BLaER1 treated with 17β-estradiol and CSF1 and Interleukin-3, amounts not matched to agents 10 nM and 100 nM (cell line): Measurements from ENCODE around the gene STXBP4.

Source experiments
- H3K27ac ChIP-seq, 11 experiments: shearing (Covaris generic); formaldehyde crosslinking; 2 replicates each; pipeline ENCODE4 v1.8.1; 2022
- H3K27me3 ChIP-seq, 11 experiments: shearing (Covaris generic); formaldehyde crosslinking; 2 replicates each; pipeline ENCODE4 v1.8.1; 2022
- H3K36me3 ChIP-seq, 11 experiments: shearing (Covaris generic); formaldehyde crosslinking; 2 replicates each; pipeline ENCODE4 v1.8.1; 2022
- H3K4me1 ChIP-seq, 10 experiments: shearing (Covaris generic); formaldehyde crosslinking; 2 replicates each; pipeline ENCODE4 v1.8.1; 2022
- H3K4me2 ChIP-seq, 11 experiments: shearing (Covaris generic); formaldehyde crosslinking; 2 replicates each; pipeline ENCODE4 v1.8.1; 2022
- H3K4me3 ChIP-seq, 10 experiments: shearing (Covaris generic); formaldehyde crosslinking; 2 replicates each; pipeline ENCODE4 v1.8.1; 2022
- H3K9ac ChIP-seq, 11 experiments: shearing (Covaris generic); formaldehyde crosslinking; 2 replicates each; pipeline ENCODE4 v1.8.1; 2022
- H3K9me3 ChIP-seq, 11 experiments: shearing (Covaris generic); formaldehyde crosslinking; replicated peaks in 1 of 11; 2 replicates each; pipeline ENCODE4 v1.8.1; 2022
- H4K20me1 ChIP-seq, 11 experiments: shearing (Covaris generic); formaldehyde crosslinking; 2 replicates each; pipeline ENCODE4 v1.8.1; 2022
- Cebpa-rat ChIP-seq, 11 experiments: shearing (Covaris generic); IDR thresholded peaks; 2 replicates each; pipeline ENCODE4 v1.8.1; 2022

Gene STXBP4

DNA sequence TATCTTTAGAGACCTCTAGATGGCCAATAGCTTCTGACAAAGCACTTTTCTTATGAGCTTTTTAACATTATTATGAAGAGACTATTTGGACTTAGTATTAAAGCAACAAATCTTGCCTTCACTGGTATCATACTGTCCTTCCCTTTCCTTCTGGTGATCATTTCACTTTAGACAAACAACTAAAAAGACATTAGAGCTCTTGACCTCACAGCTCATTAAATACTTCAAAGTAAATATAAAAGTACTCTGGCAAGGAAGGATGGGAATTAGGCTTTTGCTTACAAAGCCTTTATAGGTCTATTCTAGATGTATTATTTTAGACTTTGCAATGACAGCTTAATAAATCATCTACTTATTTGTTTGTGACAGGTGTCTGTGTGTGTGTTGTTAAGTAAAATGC, 11.1 kb downstream of the STXBP4 start:
- Histone ChIP-seq H3K27me3 (no peaks in the 10 kb centered on the region), H3K4me2 (no peak overlapping the region), H3K4me3 (no peak overlapping the region), H3K4me1 (no peaks in the 10 kb centered on the region), H3K9ac (no peak overlapping the region), H3K9me3 (peaks cover 27 to 40% (median 35%) of the 10 kb centered on the region in 11 experiments), H3K36me3 (peaks cover 9 to 35% (median 16%) of the 10 kb centered on the region in 11 experiments; a peak in 15 of 22 replicates), H3K27ac (no peak overlapping the region), H4K20me1 (peaks cover 0 to 4% (median 0%) of the 10 kb centered on the region in 11 experiments; a peak in 1 of 22 replicates)
- no peak for TF ChIP-seq Cebpa-rat (IDR thresholded peaks at IDR 0.05)

DNA sequence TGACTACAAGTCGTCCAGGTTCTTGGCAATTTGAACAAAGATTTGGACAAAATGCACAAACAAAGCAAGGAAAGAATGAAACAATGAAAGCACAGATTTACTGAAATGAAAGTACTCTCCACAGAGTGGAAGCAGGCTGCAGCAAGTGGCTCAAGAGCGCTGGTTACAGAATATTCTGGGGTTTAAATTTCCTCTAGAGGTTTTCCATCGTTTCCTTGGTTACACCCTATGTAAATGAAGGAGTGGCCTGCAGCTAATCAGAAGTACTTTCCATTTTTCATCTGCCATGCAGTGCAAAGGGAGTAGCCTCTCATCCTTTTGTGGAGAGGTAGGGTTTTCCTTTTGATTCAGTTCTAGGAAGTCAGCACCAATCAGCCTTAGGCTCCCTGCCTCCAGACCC, 11.8 kb downstream of the STXBP4 start:
- Histone ChIP-seq H4K20me1 (peaks cover 0 to 4% (median 0%) of the 10 kb centered on the region in 11 experiments; a peak in 1 of 22 replicates), H3K27ac (no peak overlapping the region), H3K9me3 (peaks cover 27 to 39% (median 35%) of the 10 kb centered on the region in 11 experiments), H3K4me1 (no peaks in the 10 kb centered on the region), H3K27me3 (no peaks in the 10 kb centered on the region), H3K36me3 (peaks cover 9 to 35% (median 16%) of the 10 kb centered on the region in 11 experiments; a peak in 15 of 22 replicates), H3K4me3 (no peak overlapping the region), H3K4me2 (no peak overlapping the region), H3K9ac (no peak overlapping the region)
- no peak for TF ChIP-seq Cebpa-rat (IDR thresholded peaks at IDR 0.05)

- Histone ChIP-seq H3K9me3 (peaks cover 19 to 26% (median 22%) of the 10 kb centered on the region in 11 experiments), H3K27me3 (no peaks in the 10 kb centered on the region), H4K20me1 (no peaks in the 10 kb centered on the region), H3K27ac (no peak overlapping the region), H3K4me3 (no peak overlapping the region), H3K4me1 (no peaks in the 10 kb centered on the region), H3K4me2 (no peak overlapping the region), H3K9ac (no peak overlapping the region), H3K36me3 (peaks cover 4 to 36% (median 12%) of the 10 kb centered on the region in 11 experiments; a peak in 14 of 22 replicates)
- no peak for TF ChIP-seq Cebpa-rat (IDR thresholded peaks at IDR 0.05)
Measured at GRCh38 chr17:54982399-54982798, 13.8 kb downstream of the STXBP4 start.

- H3K27me3 ChIP-seq: no peaks in the 10 kb centered on the region
- no peak overlapping the region for H3K27ac ChIP-seq
- peaks cover 19 to 26% (median 22%) of the 10 kb centered on the region in 11 experiments for H3K9me3 ChIP-seq
- no peak overlapping the region for H3K4me2 ChIP-seq
- no peaks in the 10 kb centered on the region for H4K20me1 ChIP-seq
- TF ChIP-seq Cebpa-rat (IDR thresholded peaks at IDR 0.05): no peak
- peaks cover 4 to 40% (median 12%) of the 10 kb centered on the region in 11 experiments; a peak in 14 of 22 replicates for H3K36me3 ChIP-seq
- no peaks in the 10 kb centered on the region for H3K4me1 ChIP-seq
- H3K4me3 ChIP-seq: no peak overlapping the region
- no peak overlapping the region for H3K9ac ChIP-seq
Measured at GRCh38 chr17:54983260-54983659, 14.7 kb downstream of the STXBP4 start.

GRCh38 chr17:54985476-54985875, 16.9 kb downstream of the STXBP4 start:
- H3K36me3 ChIP-seq: peaks cover 2 to 30% (median 5%) of the 10 kb centered on the region in 11 experiments; a peak in 14 of 22 replicates
- no peak overlapping the region for H3K4me3 ChIP-seq
- peaks cover 5 to 9% (median 7%) of the 10 kb centered on the region in 11 experiments for H3K9me3 ChIP-seq
- no peaks in the 10 kb centered on the region for H3K4me1 ChIP-seq
- TF ChIP-seq Cebpa-rat (IDR thresholded peaks at IDR 0.05): no peak
- no peak overlapping the region for H3K9ac ChIP-seq
- H3K4me2 ChIP-seq: no peak overlapping the region
- no peaks in the 10 kb centered on the region for H4K20me1 ChIP-seq
- no peak overlapping the region for H3K27ac ChIP-seq
- no peaks in the 10 kb centered on the region for H3K27me3 ChIP-seq

DNA sequence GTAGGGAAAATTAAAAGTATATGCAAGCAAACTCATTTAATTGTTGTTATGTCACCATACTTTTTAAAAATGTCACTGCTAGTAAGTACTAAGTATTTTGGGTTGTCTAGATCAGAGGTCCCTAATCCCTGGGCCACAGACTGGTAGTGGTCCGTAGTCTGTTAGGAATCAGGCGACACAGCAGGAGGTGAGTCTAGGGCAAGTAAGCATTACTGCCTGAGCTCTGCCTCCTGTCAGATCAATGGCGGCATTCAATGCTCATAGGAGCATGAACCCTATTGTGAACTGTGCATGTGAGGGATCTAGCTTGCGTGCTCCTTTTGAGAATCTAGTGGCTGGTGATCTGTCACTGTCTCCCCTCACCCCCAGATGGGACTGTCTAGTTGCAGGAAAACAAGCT, 21.6 kb downstream of the STXBP4 start:
- H3K27ac ChIP-seq: no peak overlapping the region
- H3K27me3 ChIP-seq: no peaks in the 10 kb centered on the region
- no peak overlapping the region for H3K4me3 ChIP-seq
- H3K4me1 ChIP-seq: no peaks in the 10 kb centered on the region
- H3K4me2 ChIP-seq: no peak overlapping the region
- no peaks in the 10 kb centered on the region for H3K9me3 ChIP-seq
- H3K9ac ChIP-seq: no peak overlapping the region
- no peak for TF ChIP-seq Cebpa-rat (IDR thresholded peaks at IDR 0.05)
- H4K20me1 ChIP-seq: no peaks in the 10 kb centered on the region
- H3K36me3 ChIP-seq: peaks cover 0 to 29% (median 3%) of the 10 kb centered on the region in 11 experiments; a peak in 10 of 22 replicates

DNA sequence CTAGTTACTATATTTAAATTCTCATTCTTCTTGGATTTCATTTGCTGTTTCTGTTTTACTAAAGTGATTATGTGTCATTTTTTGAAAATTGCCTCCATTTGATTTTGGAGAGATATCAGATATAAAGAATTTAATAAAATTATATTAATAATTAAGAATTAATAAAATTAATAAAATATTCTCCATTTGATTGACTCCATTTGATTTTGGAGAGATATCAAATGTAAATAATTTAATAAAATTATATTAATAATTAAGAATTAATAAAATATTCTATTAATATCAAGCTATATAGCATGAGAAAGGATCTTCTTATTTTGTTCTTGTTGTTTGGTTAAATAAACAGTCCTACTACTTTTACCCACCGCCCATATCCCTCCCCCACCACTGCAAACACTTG, 23.0 kb downstream of the STXBP4 start:
- no peak overlapping the region for H3K4me3 ChIP-seq
- H3K36me3 ChIP-seq: peaks cover 0 to 25% (median 9%) of the 10 kb centered on the region in 11 experiments; a peak in 13 of 22 replicates
- H3K9ac ChIP-seq: no peak overlapping the region
- TF ChIP-seq Cebpa-rat (IDR thresholded peaks at IDR 0.05): no peak
- no peak overlapping the region for H3K27ac ChIP-seq
- no peaks in the 10 kb centered on the region for H3K9me3 ChIP-seq
- H3K4me1 ChIP-seq: no peaks in the 10 kb centered on the region
- H3K27me3 ChIP-seq: no peaks in the 10 kb centered on the region
- H4K20me1 ChIP-seq: no peaks in the 10 kb centered on the region
- no peak overlapping the region for H3K4me2 ChIP-seq

DNA sequence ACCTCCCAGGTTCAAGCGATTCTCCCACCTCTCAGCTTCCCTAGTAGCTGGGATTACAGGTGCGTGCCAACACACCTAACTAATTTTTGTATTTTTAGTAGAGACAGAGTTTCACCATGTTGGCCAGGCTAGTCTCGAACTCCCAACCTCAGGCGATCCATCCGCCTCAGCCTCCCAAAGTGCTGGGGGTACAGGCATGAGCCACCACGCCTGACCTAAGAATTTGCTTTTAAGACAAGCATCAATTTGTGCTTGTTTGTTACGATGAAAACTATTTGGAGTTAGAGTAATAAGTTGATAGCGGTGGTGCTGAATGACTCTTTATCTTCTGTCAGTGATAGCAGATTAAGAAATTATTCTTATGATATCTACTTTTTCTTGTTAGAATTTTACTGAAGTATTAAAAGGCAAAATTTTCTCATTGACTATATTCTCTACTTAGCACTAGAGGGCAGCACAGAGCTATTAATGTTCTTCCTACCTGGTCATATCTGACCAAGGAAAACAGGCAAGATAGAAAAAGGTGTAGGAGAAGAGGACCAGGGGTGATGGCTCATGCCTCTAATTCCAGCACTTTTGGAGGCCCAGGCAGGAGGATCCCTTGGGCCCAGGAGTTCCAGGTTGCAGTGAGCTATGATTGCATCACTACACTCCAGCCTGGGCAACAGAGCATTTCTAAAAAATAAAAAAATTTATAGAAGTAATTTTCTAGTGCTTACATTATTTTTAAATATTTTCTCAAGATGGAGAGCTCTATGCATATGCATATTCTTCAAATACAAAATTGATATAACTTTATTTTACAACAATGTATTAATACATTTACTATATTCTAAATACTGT, 24.5 kb downstream of the STXBP4 start:
- Histone ChIP-seq H3K27ac (no peak overlapping the region), H3K36me3 (peaks cover 0 to 20% (median 8%) of the 10 kb centered on the region in 11 experiments; a peak in 9 of 22 replicates)

GRCh38 chr17:54996441-54996840, 27.9 kb downstream of the STXBP4 start:
- no peak for TF ChIP-seq Cebpa-rat (IDR thresholded peaks at IDR 0.05)
- H4K20me1 ChIP-seq: no peaks in the 10 kb centered on the region
- H3K9ac ChIP-seq: no peak overlapping the region
- H3K4me3 ChIP-seq: no peak overlapping the region
- H3K27ac ChIP-seq: no peak overlapping the region
- no peaks in the 10 kb centered on the region for H3K9me3 ChIP-seq
- no peak overlapping the region for H3K4me2 ChIP-seq
- no peaks in the 10 kb centered on the region for H3K4me1 ChIP-seq
- H3K27me3 ChIP-seq: no peaks in the 10 kb centered on the region
- H3K36me3 ChIP-seq: peaks cover 0 to 29% (median 8%) of the 10 kb centered on the region in 11 experiments; a peak in 14 of 22 replicates

More for the DNA sequence above, 24.5 kb downstream of the STXBP4 start:
- no peak overlapping the region for H3K9ac ChIP-seq
- no peaks in the 10 kb centered on the region for H4K20me1 ChIP-seq
- TF ChIP-seq Cebpa-rat (IDR thresholded peaks at IDR 0.05): 0 out of 22 replicates have a peak, but pooled peaks of 1 of the 11 experiments have one; percentile 7
- H3K27me3 ChIP-seq: no peaks in the 10 kb centered on the region
- no peaks in the 10 kb centered on the region for H3K4me1 ChIP-seq
- no peaks in the 10 kb centered on the region for H3K9me3 ChIP-seq
- H3K4me3 ChIP-seq: no peak overlapping the region
- H3K4me2 ChIP-seq: no peak overlapping the region
